HG03378 (cell line): ENCODE data around the gene GRID2IP.

Experiments used
- ATAC-seq: cut with Tn5 transposase; IDR thresholded peaks from one replicate; pipeline ENCODE4 v1.9.1; 2021; ENCODE audit warnings: mild to moderate bottlenecking, moderate library complexity; ENCODE audit not compliant: unreplicated experiment

Gene GRID2IP

DNA sequence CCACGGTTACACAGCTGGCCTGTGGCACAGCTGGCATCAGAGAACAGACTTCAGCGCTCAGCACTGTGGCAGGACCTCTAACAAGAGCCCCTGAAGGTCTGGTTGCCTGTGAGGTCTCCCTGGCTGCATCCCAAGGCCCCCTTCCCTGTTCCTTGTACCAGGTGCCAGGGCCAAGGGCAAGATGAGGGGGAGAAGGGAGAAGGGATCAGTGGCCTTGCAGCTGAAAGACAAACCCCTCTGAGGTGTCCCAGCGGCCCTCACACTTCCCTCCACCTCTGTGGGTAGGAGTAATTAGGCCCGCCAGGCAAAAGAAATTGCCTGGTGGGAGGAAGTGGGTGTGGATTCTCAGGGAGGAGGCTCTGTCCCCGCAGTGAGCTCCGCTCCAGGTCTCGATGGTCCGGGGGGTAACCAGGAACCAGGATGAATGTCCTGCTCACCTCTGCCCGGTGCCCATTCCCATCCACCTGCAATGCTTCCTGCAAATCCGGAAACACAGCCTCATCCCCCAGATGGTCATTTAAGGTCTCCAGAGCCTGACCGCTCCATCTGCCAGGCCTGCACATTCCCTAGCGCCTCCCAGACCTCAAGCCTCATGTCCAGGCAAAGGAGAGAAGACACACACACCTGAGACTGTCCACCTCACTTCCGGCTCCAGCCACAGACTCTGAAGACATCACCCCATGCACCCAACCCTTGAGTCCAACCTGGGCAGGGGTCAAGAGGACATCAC lies 22.7 kb downstream of the GRID2IP start:
- no peak for ATAC-seq

DNA sequence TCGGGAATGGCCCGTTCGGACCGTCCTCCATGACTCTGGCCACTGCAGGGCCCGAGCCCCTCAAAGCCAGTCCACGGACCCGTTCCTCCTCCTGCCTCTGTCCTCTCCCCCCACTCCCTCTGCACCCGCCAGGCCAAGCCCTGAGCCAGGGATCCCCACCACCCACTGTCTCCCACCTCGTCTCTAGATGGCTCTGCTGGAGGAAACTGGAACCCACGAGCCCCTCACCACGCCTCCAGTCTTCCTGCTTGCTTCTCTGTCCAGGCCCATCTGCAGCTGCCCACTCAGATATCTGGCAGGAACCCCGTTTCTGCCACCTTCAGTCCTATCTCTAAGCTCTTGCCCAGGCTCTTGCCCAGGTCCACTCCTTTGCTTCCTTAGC lies 24.3 kb downstream of the GRID2IP start:
- ATAC-seq: no peak

DNA sequence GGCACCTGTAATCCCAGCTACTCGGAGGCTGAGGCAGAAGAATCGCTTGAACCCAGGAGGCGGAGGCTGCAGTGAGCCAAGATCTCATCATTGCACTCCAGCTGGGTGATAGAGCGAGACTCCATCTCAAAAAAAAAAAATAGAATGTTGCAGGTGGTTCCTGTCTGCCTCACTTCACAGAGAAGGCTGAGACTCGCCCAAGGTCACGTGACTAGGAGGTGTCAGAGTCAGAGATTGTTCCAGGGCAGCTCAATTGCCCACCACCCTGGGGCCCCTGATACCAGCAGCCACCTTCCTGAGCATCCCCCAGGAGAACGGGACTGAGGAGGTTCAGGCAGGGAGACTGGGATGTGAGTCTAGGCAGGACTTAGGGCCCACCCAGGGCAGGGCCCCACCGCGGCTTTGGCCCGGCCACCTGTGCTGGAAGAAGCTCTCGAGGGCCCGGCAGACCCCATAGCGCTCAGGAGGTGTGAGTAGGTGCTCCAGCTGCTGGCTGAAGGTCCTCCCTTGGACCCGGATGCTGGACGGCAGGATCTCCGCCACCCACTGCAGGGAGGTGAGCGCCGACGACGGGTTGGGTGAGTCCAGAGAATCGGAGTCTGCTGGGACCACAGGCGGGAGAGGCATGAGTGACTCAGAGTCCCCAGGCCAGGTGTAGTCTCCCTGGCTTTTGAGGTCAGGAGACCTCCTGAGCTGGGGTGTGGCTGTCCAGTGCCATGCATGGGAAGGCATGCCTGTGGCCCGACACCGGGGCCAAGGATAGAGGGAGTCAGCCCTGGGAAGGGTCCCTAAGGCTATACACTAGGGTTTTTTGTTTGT lies 30.9 kb downstream of the GRID2IP start:
- ATAC-seq: no peak

DNA sequence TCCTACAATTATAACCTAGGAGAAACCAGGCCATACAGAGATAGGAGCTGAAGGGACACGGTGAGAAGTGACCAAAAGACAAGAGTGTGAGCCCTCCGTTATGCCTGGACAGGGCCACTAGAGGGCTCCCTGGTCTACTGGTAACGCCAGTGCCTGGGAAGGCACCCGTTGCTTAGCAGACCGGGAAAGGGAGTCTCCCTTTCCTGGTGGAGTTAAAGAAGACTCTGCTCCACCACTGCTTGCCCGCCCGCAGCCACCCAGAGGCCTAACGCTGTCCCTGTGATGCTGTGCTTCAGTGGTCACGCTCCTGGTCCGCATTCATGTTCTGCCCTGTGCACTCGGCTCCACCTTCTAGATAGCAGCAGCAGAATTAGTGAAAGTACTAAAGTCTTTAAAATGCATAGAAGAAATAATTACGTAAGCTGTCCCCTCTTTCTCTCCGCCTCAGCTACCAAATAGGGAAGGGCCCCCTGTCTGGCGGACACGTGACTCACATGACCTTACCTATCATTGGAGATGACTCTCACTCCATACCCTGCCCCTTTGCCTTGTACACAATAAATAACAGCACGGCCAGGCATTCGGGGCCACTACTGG lies 34.8 kb downstream of the GRID2IP start:
- ATAC-seq: peak; percentile 44

DNA sequence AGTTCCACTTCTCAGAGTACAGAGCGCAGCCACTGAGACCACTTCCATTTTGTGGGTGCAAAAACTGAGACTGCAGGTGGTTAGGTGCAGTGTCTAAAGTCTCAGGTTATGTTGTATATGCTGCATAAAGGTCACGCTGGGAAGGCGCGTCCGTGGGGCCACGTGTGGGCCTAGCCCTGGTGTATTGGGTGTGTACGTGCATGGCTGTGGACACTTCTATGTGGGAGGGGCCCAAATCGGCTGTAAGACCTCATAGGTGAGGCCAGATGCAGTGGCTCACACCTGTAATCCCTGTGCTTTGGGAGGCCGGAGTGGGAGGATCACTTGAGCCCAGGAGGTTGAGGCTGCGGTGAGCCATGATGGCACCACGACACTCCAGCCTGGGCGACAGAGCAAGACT lies 37.7 kb downstream of the GRID2IP start:
- ATAC-seq: no peak

DNA sequence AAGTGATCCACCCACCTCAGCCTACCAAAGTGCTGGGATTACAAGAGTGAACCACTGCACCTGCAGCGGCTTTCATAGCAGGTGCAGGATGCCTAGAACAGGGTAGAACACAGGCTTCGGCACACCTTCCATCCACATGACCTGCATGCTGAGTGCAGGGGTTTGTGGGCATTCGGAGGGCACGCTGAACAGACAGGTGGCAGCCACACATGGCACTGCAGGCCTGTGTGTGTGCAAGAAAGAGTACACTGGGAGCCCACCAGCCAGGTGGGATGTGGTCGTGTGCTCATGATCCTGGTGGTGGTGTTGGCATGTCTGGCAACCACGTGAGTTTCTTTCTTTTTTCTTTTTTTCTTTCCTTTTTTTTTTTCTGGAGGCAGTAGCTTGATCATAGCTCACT lies 38.4 kb downstream of the GRID2IP start:
- ATAC-seq: no peak

DNA sequence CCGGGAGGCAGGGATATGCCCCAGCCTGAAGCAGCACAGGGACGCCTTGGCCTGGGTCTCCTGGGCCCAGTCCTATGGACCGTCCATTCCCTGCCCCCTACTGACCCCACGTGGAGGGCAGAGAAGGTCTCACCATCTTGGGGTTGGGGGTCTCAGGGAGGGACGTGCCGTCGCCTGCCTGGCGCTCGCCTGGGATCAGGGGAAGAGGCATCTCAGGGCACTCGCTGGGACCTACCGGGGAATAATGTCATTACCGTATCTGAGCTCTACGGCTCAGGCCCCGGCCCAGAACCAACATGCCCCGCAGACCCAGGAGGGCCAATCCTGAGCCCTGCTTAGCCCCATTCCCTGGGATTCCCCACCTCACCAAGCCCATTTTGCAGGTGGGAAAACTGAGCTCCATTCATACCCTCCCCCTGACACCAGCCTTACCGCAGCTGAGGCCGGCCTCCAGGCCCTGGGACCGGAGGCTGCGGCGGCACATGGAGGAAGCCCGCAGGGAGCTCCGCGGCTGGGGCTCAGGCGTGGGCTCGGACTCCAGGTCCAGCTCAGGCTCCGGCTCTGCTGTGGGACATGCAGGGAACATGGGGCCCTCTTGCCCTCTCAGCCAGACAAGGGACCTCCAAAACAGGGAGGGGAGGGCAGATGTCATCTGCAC lies 40.7 kb downstream of the GRID2IP start:
- ATAC-seq: no peak

DNA sequence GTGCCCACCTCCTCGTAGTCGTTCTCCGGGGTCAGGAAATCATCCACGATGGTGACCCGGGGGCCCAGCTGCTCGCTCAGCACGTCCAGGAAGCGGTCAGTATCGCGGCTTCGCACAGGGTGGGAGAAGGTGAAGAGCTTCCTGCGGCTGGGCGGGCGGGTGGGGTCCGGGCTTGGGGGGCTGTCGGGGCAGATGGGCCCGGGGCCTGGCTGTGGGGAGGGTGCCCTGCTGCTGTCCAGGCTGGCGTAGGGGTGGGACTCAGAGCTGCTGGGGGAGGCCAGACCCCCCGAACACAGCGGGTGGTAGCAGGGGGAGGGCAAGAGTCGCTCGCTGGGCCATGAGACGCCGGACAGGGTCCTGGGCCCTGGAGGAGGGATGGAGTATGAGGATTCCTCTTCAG lies 42.3 kb downstream of the GRID2IP start:
- ATAC-seq: no peak

DNA sequence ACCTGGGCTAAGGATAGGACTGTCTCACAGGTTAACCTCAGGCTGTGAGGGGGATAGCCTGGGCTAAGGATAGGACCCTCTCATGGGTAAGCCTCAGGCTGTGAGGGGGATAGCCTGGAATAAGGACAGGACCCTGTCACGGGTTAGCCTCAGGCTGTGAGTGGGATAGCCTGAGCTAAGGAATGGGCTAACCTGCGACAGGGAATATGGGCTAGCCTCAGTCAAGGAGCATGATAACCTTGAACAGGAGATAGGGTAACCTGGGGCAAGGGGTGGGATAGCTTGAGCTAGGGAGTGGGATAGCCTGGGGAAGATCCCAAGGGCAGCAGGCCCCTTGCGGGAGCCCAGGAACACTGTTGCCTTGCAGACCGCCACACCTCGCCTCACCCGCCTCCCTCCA lies 42.7 kb downstream of the GRID2IP start:
- ATAC-seq: no peak

DNA sequence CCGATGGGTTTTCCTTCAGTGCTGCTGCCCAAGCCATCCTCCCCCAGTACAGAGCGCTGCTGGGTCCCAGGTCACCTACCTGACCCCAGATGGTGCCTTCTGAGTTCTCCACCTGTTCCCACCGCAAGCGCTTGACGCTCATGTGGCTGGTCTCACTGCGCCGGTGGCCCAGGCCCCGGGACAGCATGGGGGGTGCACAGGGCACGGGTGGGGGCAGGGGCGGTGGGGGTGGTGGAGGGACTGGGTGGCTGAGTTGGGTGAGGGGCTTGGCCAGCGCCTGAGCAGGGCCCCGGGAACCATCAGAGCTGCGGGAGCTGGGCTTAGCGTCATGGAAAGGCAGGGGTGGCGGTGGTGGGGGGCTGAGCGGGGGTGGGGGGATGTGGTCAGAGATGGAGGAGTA lies 43.4 kb downstream of the GRID2IP start:
- ATAC-seq: no peak

DNA sequence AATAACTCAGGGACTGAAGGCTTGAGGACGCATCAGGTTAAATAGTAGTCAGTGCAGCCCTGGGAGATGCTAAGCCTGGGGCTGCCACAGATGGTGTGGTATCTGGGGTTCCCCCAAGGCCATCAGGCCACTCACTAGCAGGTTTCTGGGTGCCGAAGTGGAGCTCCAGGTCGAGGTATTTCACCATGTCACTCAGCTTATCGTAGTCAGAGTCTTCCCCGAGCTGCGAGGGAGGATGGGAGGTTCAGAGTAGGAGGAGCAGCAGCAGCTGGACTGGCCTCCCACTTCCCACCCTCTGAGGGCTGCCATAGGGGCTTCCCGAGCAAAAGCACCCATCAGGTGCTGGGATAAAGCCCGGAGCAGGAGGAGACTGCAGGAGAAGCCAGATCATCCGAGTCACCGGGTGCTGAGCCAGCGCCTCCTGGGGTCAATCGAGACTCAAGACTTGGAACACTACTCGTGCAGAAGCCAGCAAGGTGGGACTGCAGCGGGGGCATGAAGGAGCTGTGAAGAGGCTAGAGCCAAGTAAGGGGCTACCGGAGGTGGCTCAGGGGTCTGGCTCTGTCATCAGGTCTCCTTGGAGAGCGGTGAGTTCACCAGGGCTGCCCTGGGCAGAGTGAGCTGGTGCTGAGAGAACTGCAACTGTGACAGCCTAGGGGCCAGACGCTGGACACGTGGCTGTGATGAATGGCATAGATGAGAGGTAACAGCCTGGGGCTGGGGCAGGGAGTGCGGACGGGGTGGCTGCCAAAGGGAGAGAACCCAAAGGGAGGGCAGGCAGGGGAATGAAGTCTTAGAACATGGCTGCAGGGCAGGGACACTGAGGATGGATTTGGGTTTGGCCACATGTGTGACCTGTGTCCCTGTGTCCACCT lies 45.3 kb downstream of the GRID2IP start:
- no peak for ATAC-seq

DNA sequence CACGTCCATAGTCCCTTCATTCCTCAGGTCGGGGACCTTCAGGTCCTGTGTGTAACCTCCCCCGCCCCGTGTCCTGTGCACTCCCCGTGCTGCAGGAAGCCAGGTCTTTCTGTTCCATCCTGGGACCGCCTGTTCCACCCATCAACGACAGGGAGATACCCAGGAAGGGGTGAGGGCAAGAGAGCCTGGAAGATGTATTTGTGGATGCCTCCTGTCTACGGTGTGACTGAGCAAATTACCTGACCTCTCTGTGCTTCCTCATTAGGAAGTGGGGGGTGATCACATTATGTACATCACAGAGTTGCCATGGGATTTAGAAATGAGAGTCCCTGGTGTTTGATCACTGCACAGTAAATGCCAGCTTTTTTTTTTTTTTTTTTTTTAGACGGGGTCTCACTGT lies 46.3 kb downstream of the GRID2IP start:
- no peak for ATAC-seq

DNA sequence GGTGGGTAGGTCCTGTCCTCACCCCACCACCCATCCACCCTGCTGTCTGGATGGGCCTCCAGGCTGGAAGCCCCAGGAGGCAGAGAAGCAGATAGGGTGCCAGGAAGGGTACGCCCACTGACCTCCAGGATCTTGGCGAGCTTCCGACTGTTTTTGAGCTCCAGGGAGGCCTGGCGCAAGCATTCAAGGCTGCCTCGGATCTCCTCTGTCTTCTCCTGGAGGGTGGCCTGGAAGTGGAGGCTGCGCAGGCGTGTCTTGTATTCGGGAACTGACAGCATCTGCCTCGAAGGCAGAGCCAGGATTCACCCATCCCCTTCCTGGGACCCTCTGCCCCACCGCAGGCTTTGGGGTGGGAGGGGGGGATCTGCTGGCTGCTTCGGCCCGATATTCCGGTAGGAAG lies 48.4 kb downstream of the GRID2IP start:
- no peak for ATAC-seq

DNA sequence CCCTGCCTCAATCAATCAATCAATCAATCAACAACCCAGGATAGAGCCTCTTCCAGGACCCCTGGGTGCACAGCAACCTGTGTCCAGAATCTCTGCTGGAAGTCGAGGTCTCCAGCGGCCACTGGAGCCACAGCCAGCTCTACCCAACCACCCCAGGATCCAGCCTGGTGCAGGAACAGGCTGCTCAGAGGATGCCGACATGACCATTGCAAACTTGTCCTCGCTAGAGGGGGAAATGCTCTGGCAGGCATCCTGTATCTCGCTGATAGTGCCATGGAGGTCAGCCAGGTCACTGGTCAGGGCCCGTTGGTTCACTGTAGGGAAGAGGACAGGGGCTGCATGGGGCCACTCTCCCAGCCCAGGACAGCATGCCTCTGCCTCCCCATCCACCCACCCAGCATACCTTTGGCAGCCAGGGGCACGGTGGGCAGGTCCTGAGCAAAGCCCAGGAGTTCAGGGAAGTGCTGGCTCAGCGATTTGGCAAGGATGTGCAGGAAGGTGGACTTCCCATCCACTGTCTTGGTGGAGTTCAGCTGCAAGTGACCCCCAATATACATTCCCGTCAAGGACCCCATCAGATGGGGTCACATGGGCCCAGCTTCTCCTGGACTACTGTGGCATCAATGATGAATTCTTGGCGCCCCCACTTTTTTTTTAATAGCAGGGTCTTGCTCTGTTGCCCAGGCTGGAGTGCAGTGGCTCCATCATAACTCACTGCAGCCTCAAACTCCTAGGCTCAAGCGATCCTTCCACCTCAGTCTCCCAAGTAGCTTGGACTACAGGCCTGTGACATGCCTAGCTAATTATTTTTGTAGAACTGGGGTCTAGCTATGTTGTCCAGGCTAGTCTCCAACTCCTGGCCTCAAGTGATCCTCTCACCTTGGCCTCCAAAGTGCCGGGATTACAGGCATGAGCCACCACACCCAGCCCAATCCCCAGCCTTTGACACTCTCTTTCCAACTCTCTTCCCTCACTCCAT lies 49.4 kb downstream of the GRID2IP start:
- no peak for ATAC-seq

DNA sequence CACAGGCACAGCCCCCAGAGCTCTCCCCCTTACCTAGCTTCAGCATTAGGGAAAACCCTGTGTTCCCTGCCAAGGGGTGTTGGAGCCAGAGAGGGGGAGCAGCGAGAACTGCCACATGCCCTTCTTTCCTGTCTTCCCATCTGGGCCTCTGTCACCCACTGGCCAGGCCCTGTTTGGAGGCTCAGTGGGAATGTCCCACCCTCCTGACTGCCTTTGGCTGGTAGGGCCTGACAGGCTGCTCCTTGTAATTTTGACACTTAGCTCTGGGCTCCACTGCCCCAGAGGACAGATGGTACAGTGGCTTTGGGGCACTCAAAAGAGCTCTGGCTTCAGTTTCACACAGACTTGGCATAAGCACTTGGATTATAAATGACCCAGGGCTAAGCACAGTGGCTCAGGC lies 50.6 kb downstream of the GRID2IP start:
- no peak for ATAC-seq

DNA sequence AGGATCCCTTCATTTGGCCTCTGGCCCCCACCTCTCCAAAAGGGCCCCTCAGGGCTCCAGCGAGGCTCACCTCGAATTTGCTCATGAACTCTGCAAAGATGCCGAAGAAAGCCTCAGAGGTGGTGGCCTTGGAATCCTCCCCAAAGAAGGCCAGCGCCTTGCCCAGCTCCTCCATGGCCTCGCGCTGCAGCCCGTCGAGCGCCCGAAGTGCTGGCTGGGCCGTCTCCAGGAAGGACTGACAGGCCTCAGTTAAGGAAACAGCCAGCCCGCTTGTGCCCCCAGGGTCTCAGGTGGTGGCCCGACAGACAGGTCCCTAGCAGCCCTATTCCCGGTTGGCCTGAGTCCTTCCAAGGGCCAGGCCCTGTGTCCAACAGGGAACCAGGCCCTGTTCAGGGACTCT lies 53.3 kb downstream of the GRID2IP start:
- ATAC-seq: no peak

DNA sequence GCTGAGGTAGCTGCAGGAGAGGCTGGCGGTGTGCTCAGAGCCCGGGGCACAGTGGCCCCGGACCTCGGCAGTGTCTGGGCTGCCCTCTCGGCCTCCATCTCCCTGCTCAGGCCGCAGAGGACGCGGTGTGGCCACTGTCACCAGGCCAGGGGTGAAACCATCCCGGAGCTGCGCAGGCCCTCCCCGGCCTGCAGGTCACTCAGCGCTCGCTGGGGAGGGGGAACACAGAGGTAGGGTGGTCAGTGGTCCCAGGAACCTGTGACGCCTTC lies 53.7 kb downstream of the GRID2IP start:
- ATAC-seq: no peak

DNA sequence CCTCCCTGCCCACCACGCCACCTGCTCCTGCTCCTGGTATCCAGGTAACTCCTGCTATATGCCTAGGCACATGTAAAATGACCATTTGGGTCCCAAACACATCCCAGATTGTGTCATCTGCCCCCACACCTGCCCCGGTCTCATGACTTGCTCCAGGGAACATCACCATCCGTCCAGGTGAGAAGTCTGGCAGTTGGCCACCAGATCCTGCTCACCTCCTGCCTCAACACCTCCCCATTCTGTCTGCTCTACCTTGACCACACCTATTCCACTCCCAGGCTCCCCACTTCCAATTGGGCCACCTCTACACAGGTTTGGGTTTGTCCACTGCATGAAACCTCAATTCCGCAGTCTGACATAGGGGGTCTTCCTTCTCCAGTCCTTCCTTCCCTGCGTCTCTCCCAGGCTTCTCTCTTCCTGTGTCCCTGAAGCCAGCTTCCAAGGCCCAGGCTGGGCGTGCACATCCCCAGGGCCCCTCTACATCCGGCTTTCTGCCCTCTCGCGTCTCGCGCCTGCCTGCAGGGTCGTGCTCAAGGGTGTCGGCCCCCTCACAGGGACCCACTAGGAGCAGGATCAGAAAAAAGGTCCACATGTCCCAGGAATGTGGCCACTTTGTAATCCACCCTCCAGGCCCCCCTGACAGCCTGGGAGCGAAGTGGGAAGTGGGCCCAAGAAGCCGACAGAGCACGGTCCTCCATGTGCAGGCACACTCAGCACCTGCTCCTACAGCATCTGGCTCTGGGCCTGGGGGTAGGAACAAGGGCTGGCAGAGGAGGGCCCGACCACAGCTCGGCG lies 54.2 kb downstream of the GRID2IP start:
- no peak for ATAC-seq
